T-helper 17 cell (primary cell): Measurements from ENCODE around the gene OAT. TPM values are rescaled to one million over a fixed set of nuclear protein-coding genes. Genes with fewer than 3 reads are reported as not detected.

ENCODE experiments used
- ATAC-seq: fragments of 150-1000 bp; cut with Tn5 transposase; 2 replicates; pipeline ENCODE4 v1.10.0; 2021; ENCODE audit warnings: mild to moderate bottlenecking, moderate library complexity
- DNase-seq, 3 donors: peaks; one replicate each; pipeline versions ENCODE4 v3.0.0 to v3.0.0-alpha.2; 2020 to 2021
- H3K9me3 ChIP-seq: one replicate; pipeline ENCODE4 v1.7.0; 2013; ENCODE audit warnings: low read length, mild to moderate bottlenecking; ENCODE audit not compliant: control insufficient read depth, poor library complexity, severe bottlenecking
- H3K27ac Mint-ChIP-seq: one replicate; pipeline ENCODE4 v1.8.0; 2022; ENCODE audit warnings: mild to moderate bottlenecking, moderate library complexity, mixed read lengths
- H3K27me3 Mint-ChIP-seq: one replicate; pipeline ENCODE4 v1.8.0; 2022; ENCODE audit warnings: mixed read lengths
- H3K36me3 Mint-ChIP-seq: one replicate; pipeline ENCODE4 v1.8.0; 2022; ENCODE audit warnings: low read depth, mixed read lengths
- H3K4me1 Mint-ChIP-seq: one replicate; pipeline ENCODE4 v1.8.0; 2022; ENCODE audit warnings: mild to moderate bottlenecking, mixed read lengths
- H3K4me3 Mint-ChIP-seq: one replicate; pipeline ENCODE4 v1.8.0; 2022; ENCODE audit warnings: mild to moderate bottlenecking, moderate library complexity, mixed read lengths
- total RNA-seq, 4 donors: library from RNA in 2 of 4; stranded (reverse) in 2 of 4; gene quantifications; one replicate each; pipeline ENCODE4 v1.2.3 and lab custom pipeline; 2022 to 2026

The OAT gene
- total RNA-seq, 2 donors from 2014 or later: 26.2 to 27.1 TPM

- ATAC-seq (no peak), DNase-seq (no peak)
- Mint-ChIP-seq H3K27me3 (peaks cover 25% of the 10 kb centered on the region), H3K4me3 (no peak overlapping the region), H3K27ac (no peak overlapping the region), H3K36me3 (no peaks in the 10 kb centered on the region), H3K4me1 (no peaks in the 10 kb centered on the region)
- H3K9me3 ChIP-seq: no peaks in the 10 kb centered on the region
These were observed 32.3 kb downstream of the OAT start for GRCh38 chr10:124386186-124387077.

- Mint-ChIP-seq H3K4me1 (peaks cover 2% of the 10 kb centered on the region), H3K27me3 (peaks cover 32% of the 10 kb centered on the region), H3K4me3 (no peak overlapping the region), H3K27ac (no peak overlapping the region), H3K36me3 (peaks cover under 1% of the 10 kb centered on the region)
- H3K9me3 ChIP-seq: no peaks in the 10 kb centered on the region
- no peak for ATAC-seq
- DNase-seq: no peak
These were observed 33.0 kb downstream of the OAT start for GRCh38 chr10:124385627-124386185.

DNA sequence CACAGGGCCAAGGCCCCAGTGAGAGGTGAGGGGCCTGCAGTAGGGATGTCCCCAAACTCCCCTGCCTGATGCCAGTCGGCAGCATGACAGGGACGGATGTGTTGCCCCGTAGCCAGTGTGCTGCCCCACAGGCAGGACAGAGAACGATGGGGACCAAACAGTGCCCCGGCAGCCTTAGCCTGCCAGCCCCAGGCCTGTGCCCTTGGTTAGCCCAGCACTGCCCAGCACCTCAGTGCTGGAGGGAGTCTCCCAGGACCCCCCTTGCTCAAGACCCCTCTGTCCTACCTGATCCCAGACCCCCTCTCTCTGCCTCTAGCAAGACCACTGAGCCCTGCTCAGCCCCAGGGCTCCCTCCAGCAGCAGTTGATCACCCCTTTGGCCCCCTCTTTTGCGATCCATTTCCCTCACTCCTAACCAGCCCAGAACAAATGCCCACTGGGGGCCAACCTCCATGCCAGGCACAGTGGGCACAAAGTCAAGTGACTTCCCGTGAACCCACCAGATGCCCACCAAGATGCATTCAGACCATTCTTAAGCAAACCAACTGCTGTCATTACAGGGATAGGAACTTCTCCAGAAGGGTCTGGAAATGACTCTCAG, 34.0 kb downstream of the OAT start:
- DNase-seq (no peak), ATAC-seq (no peak)
- H3K4me1 Mint-ChIP-seq: peaks cover 7% of the 10 kb centered on the region
- no peaks in the 10 kb centered on the region for H3K9me3 ChIP-seq
- H3K36me3 Mint-ChIP-seq: peaks cover 7% of the 10 kb centered on the region
- no peak overlapping the region for H3K4me3 Mint-ChIP-seq
- no peak overlapping the region for H3K27ac Mint-ChIP-seq
- peaks cover 42% of the 10 kb centered on the region for H3K27me3 Mint-ChIP-seq

DNA sequence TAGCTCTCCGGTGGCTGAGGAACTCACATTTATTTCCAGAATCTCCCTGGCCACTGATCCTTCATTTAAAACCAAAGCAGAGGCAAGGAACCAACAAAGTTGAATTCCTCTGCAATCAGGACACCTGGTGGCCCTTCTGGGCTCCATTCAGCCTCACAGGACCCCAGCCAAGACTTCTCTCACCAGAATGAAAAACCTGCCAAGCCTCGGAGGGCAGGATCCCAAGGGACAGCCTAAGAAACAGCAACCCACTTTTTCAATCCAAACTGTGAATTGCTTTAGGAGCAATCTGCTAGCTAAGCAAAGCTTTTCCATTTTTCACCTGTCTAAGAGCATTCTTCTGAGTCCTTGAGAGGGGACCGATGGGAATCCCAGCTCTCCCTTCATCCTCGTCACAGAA, 34.6 kb downstream of the OAT start:
- ATAC-seq (no peak), DNase-seq (no peak)
- Mint-ChIP-seq H3K27ac (no peak overlapping the region), H3K27me3 (peaks cover 48% of the 10 kb centered on the region), H3K4me1 (peaks cover 7% of the 10 kb centered on the region), H3K36me3 (peaks cover 7% of the 10 kb centered on the region), H3K4me3 (no peak overlapping the region)
- no peaks in the 10 kb centered on the region for H3K9me3 ChIP-seq

DNA sequence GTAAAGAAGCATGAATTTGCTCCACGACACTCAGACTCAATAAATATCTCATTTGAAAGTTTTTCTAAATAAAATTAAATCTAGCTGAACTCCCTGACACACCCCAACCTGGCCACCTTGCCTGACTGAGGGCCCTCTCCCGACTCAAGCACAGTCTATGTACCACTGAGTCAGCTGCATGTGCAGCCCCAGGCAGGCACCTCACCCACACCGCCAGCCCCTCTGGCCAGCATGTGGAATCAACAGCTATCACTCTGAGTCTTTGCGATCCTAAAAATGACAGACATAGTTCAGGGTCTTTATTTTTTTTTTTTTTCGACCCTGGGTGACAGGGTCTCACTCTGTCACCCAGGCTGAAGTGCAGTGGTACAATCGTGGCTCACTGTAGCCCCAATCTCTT, 35.2 kb downstream of the OAT start:
- H3K9me3 ChIP-seq: no peaks in the 10 kb centered on the region
- DNase-seq (no peak), ATAC-seq (no peak)
- peaks cover 7% of the 10 kb centered on the region for H3K4me1 Mint-ChIP-seq
- peaks cover 54% of the 10 kb centered on the region for H3K27me3 Mint-ChIP-seq
- no peak overlapping the region for H3K27ac Mint-ChIP-seq
- no peak overlapping the region for H3K4me3 Mint-ChIP-seq
- peaks cover 7% of the 10 kb centered on the region for H3K36me3 Mint-ChIP-seq

GRCh38 chr10:124381011-124381611, 37.6 kb downstream of the OAT start:
- H3K27me3 Mint-ChIP-seq: peaks cover 73% of the 10 kb centered on the region
- peaks cover 7% of the 10 kb centered on the region for H3K36me3 Mint-ChIP-seq
- H3K4me1 Mint-ChIP-seq: peaks cover 7% of the 10 kb centered on the region
- ATAC-seq: no peak
- no peaks in the 10 kb centered on the region for H3K9me3 ChIP-seq
- H3K27ac Mint-ChIP-seq: no peak overlapping the region
- no peak for DNase-seq
- H3K4me3 Mint-ChIP-seq: no peak overlapping the region

GRCh38 chr10:124380256-124380995, 38.3 kb downstream of the OAT start:
- ATAC-seq: no peak
- H3K4me3 Mint-ChIP-seq: no peak overlapping the region
- peaks cover 71% of the 10 kb centered on the region for H3K27me3 Mint-ChIP-seq
- no peaks in the 10 kb centered on the region for H3K9me3 ChIP-seq
- peaks cover 7% of the 10 kb centered on the region for H3K4me1 Mint-ChIP-seq
- DNase-seq: no peak
- H3K36me3 Mint-ChIP-seq: peaks cover 7% of the 10 kb centered on the region
- no peak overlapping the region for H3K27ac Mint-ChIP-seq

DNA sequence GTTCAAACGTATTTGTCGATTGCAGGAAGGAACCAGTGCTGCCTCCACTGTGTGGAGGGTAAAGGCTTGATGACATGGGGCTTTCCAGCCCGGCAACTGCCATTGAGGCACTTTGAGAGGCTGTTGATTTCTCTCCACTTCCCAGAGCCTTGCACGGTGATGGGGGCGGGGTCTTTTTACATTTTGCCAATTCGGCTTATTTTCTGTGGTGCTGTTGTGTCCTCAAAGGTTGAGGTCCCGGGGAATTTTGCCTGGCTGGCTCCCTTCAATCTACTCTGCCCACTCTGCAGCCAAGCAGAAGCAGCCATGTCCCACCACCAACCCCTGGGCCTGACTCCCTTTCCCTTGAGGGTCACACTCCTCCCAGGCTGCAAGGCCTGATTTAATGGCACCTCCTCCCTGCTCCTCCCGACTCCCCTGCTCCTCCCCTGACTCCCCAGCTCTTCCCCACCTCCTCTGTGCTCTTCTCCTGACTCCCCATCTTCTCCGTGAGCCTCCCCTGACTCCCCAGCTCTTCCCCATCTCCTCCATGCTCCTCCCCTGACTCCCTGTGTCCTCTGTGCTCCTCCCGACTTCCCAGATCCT, 39.0 kb downstream of the OAT start:
- no peak for DNase-seq
- H3K27me3 Mint-ChIP-seq: peaks cover 70% of the 10 kb centered on the region
- H3K36me3 Mint-ChIP-seq: peaks cover 7% of the 10 kb centered on the region
- H3K4me3 Mint-ChIP-seq: no peak overlapping the region
- peaks cover 7% of the 10 kb centered on the region for H3K4me1 Mint-ChIP-seq
- no peak for ATAC-seq
- H3K27ac Mint-ChIP-seq: no peak overlapping the region
- H3K9me3 ChIP-seq: no peaks in the 10 kb centered on the region

DNA sequence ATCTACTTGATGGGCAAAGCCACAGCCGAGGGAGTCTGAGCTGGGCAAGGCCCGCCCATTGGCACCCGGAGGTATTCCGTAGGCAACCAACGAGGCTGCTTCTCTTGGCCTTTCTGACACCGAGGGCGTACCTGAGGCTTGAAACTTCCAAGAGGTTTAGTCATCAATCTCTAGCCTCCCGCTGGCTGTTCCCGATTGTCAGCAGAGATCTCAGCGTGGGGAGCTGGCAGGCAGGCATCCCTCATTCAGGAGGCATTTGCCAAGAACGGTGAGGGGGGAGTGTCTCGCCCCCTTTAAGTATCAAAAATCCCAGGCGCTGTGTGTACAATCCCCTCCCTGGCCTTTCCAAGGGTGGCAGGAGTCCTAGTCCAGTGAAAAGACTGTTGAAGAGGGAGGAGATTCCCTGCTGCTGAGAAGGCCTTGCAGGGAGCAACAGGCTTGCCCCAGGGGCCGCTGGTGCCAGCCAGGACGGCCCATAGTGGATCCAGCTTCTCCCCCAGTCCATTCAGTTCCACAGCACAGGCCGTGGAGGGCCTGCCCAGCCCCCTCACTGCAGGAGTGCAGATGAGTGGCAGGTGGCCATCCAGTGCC, 39.7 kb downstream of the OAT start:
- Mint-ChIP-seq H3K4me3 (no peak overlapping the region), H3K27me3 (peaks cover 74% of the 10 kb centered on the region), H3K36me3 (peaks cover 7% of the 10 kb centered on the region), H3K4me1 (peaks cover 7% of the 10 kb centered on the region), H3K27ac (no peak overlapping the region)
- no peak for ATAC-seq
- H3K9me3 ChIP-seq: no peaks in the 10 kb centered on the region
- no peak for DNase-seq

- Mint-ChIP-seq H3K4me1 (peaks cover 7% of the 10 kb centered on the region), H3K27me3 (peaks cover 76% of the 10 kb centered on the region), H3K4me3 (no peak overlapping the region), H3K27ac (no peak overlapping the region), H3K36me3 (peaks cover 8% of the 10 kb centered on the region)
- DNase-seq (no peak), ATAC-seq (no peak)
- H3K9me3 ChIP-seq: no peaks in the 10 kb centered on the region
These were observed 40.5 kb downstream of the OAT start for GRCh38 chr10:124378271-124378670.

DNA sequence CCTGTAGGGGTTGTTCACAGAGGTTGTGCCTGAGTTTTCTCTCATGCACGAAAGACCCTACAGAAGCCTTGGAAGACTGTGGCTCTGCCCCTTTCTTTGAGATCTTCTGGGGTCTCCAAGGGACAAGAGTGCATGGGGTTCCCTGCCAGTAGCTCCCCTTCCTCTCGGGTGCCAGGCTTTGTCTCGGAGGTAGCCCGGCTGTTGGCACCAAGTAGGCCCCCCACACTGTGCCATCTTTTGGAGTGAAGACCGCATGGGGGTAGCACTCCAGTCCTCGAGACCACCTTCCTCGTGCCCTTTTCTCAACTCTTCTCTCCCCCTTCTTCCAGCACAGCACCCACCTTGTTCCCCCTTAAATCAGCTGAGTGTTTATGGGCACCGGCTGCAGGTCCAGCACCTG, 41.6 kb downstream of the OAT start:
- Mint-ChIP-seq H3K36me3 (peaks cover 9% of the 10 kb centered on the region), H3K4me1 (peaks cover 7% of the 10 kb centered on the region), H3K4me3 (no peak overlapping the region), H3K27me3 (peaks cover 77% of the 10 kb centered on the region), H3K27ac (no peak overlapping the region)
- DNase-seq: no peak
- ATAC-seq: no peak
- H3K9me3 ChIP-seq: no peaks in the 10 kb centered on the region

DNA sequence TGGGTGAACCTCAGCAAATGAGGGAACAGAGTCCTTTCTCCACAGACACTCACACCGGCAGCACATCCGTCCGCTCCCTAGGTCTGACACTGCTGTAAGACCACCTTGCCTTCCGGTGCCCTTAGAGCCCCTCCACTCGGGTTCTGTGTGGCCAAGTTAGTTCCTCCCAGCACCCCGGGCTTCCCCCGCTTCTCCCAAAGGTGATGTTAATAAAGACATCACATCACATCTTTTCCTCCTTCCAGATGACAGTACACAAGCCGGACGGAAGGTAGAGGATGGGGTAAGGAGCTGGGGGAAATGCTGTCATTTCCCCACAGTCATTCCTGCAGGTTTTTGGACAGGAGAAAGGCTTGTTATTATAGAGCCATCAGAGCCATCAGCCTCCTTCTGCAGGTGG, 42.3 kb downstream of the OAT start:
- no peak for DNase-seq
- H3K4me1 Mint-ChIP-seq: peaks cover 7% of the 10 kb centered on the region

More for the DNA sequence above, 42.3 kb downstream of the OAT start:
- ATAC-seq: no peak
- Mint-ChIP-seq H3K4me3 (no peak overlapping the region), H3K36me3 (peaks cover 9% of the 10 kb centered on the region), H3K27me3 (peaks cover 79% of the 10 kb centered on the region), H3K27ac (no peak overlapping the region)
- H3K9me3 ChIP-seq: no peaks in the 10 kb centered on the region
